Stimulated activated CD4-positive, alpha-beta T cell treated with anti-CD3 and anti-CD28 coated beads, Interleukin-12 subunit alpha, Interleukin-12 subunit beta, amount 100 ng/mL, for 24 hours (primary cell): ENCODE results near the gene VPS4A.
"Not testable (repeated sequence)": the region's sequence is repeated elsewhere in the genome, so short reads cannot be mapped to it uniquely, and the experiment has no call there.

Source experiments
- DNase-seq, 2 experiments: peaks; one replicate each; pipeline ENCODE4 v3.0.0-alpha.2; 2020; ENCODE audit warnings: low read depth in 2 of 2

VPS4A gene

DNA sequence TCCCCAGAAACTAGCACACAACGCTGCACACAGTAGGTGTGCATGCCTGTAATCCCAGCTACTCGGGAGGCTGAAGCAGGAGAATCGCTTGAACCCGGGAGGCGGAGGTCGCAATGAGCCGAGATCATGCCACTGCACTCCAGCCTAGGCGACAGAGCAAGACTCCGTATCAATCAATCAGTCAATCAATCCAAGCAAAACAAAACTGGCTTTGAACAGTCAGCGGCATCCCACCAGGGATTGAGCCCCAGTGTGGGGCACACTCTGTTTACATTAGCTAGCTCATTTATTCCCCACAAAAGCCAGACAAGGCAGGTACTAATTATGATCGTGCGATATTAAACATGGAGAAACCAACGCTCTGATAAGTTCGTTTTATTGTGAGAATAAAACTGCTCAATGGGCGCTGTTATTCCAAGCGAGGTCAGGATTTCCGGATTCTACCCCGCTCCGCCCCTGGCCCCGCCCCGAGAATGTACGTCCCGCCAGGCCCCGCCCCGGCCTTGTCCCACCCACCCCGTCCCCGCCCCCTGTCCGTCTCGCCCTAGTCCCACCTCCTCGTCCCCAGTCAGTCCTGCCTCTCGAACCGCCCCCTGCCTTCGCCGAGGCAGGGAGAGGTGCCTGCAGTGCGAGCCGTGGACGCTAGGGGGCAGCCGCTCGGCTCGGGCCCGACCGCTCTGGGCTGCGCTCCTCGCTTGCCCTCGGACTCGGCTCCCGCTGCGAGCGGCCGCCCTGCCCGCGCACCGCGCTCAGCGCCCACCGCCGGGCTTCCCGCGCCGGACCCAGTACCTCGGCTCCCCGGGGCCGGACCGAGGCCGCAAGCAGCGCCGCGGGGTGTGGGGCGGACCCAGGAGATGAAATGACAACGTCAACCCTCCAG is at the start of gene VPS4A:
TSS of gene VPS4A (plus strand) at position 698 of the 880 bp plus-strand sequence. CDS start at position 860, 162 bp downstream.
- peak; percentile 95 to 97 for DNase-seq

DNA sequence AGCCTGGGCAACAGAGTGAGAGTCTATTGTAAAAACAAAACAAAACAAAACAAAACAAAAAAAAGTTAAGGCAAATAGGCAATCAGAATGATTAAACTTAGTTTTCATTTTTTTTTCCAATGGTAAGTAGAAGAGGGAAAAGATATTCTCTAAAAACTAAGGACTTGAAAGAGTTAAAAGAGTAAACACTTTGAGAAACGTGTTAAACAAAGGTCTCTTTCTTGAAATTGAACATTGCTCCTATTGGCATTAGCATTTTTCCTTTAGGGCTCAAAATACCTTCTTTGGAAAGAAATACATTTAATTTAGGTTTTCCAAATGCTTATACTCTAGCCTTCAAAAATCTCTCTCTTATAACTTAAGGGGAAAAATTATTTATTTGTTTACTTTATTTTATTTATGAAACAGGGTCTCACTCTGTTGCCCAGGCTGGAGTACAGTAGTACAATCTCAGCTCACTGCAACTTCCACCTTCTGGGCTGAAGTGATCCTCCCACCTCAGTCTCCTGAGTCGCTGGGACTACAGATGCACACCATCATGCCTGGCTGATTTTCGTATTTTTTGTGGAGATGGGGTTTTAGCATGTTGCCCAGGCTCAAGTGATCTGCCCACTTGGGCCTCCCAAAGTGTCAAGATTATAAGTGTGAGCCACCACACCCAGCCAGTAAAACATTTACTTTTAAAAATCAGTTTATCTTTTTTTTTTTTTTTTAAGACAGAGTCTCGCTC is 44.7 kb upstream of the VPS4A start:
- no peak for DNase-seq

DNA sequence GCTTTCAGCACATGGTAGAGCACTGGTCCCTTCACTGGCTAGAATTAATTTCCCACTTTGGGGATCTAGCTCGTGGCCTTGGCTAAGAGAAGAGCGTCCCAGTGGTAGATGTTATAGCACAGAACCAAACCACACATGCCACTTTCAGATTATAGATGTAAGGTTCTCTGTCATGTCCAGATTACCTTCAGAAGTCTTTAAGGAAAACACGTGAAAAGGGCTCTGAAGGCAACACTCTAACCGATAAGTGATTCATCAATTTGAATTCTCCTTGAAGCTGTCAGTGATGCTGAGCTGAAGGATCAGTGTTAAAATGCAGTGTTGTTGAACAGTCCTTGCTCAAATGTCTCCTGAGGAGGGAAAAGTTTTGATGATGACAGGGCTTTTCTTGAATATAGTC is 43.5 kb upstream of the VPS4A start:
- no peak for DNase-seq

DNA sequence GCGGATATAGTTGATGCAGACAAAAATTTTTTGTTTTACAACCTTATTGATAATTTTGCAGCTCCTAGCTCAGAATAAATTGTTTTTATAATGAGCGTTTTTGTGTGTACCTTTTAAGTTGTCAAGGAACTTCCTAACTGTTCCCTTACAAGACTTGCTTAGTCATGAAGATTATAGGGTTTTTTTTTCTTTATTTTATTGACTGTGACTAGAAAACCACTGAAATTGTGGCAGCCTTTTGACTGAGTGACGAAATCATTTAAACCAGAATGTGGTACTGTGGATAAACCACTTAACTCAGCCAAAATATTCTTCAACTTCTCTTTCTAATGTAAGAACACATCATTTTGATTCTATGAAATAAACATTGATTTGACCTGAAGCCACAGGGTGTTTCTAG is 40.8 kb upstream of the VPS4A start:
- no peak for DNase-seq

GRCh38 chr16:69270831-69271230 is 40.3 kb upstream of the VPS4A start:
- no peak for DNase-seq

DNA sequence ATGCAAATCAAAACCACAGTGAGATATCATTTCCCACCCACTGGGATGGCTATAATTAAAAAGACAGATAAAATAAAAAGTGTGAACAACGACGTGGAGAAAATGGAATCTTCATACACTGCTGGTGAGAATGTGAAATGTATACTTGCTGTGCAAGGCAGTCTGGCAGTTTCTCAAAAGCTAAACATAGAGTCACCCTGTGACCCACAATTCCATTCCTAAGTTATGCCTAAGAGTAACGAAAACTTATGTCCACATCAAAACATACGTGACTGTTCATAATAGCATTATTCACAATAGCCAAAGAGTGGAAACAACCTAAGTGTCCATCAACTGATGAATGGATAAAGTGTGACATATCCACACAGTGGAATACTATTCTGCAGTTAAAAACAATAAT is 38.1 kb upstream of the VPS4A start:
- DNase-seq: no peak

GRCh38 chr16:69274699-69275235 is 36.4 kb upstream of the VPS4A start:
- no peak for DNase-seq

- DNase-seq: no peak
Measured at GRCh38 chr16:69276148-69277115, 34.7 kb upstream of the VPS4A start.

GRCh38 chr16:69277413-69277812 is 33.7 kb upstream of the VPS4A start:
- no peak for DNase-seq

- DNase-seq: no peak
Measured at GRCh38 chr16:69283851-69284250, 27.3 kb upstream of the VPS4A start.

- DNase-seq: no peak
Measured at GRCh38 chr16:69285240-69285639, 25.9 kb upstream of the VPS4A start.

DNA sequence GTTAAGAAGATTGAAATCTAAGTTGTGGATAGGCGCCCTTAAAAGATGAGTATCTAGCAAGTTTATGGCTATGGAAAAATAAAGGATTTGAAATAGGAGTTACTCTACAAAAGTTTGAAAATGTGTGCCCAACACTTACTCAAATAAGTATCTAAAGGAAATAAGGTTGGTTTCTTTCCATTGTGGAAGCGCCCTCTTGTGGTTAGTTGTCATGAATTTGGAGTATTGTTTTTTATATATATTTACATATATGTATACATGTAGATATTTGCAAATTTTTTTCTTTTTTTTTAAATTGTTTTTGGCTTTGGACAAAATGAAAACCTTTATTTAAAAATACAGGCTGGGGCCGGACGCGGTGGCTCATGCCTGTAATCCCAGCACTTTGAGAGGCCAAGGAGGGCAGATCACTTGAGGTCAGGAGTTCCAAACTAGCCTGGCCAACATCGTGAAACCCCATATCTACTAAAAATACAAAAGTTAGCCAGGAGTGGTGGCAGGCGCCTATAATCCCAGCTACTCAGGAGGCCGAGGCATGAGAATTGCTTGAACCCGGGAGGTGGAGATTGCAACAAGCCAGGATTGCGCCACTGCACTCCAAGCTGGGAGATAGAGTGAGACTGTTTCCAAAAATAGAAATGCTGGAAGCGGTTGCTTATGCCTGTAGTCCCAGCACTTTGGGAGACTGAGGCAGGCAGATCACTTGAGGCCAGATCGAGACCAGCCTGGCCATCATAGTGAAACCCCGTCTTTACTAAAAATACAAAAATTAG is 24.0 kb upstream of the VPS4A start:
- DNase-seq: no peak

DNA sequence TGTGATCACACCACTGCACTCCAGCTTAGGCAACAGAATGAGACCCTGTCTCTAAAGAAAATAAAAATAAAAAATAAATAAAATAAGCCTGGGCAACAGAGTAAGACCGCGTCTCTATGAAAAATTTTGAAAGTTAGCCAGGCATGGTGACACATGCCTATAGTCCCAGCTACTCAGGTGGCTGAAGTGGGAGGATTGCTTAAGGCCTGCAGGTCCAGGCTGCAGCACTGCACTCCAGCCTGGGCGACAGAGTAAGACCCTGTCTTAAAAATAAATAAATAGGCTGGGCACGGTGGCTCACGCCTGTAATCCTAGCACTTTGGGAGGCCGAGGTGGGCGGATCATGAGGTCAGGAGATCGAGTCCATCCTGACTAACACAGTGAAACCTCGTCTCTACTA is 19.5 kb upstream of the VPS4A start:
- not testable (repeated sequence) for DNase-seq

- no peak for DNase-seq
Measured at GRCh38 chr16:69293401-69293800, 17.7 kb upstream of the VPS4A start.

DNA sequence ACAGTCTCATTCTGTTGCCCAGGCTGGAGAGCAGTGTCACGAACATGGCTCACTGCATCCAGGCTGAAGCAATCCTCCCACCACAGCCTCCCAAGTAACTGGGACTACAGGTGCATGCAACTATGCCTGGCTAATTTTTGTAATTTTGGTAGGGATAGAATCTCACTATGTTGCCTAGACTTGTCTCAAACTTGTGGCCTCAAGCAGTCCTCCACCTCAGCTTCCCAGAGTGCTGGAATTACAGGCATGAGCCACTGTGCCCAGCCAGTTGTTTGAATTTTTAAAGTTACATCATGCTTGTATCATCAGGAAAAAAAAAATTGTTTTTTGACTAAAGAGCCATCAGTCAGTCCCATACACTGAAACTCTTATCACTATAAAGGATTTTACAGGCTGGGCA is 17.1 kb upstream of the VPS4A start:
- no peak for DNase-seq

DNA sequence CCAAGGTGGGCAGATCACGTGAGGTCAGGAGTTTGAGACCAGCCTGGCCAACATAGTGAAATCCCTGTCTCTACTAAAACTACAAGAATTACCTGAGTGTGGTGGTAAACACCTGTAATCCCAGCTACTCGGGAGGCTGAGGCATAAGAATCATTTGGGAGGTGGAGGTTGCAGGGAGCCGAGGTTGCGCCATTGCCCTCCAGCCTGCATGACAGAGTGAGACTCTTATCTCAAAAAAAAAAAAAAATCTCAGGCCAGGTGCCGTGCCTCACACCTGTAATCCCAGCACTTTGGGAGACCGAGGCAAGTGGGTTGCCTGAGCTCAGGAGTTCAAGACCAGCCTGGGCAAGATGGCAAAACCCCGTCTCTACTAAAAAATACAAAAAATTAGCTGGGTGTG is 14.4 kb upstream of the VPS4A start:
- not testable (repeated sequence) for DNase-seq

GRCh38 chr16:69298261-69298660 is 12.9 kb upstream of the VPS4A start:
- no peak for DNase-seq

GRCh38 chr16:69301187-69301586 is 10.0 kb upstream of the VPS4A start:
- DNase-seq: no peak

- no peak for DNase-seq
Measured at GRCh38 chr16:69301861-69302260, 9.3 kb upstream of the VPS4A start.

- no peak for DNase-seq
Measured at GRCh38 chr16:69302301-69302700, 8.8 kb upstream of the VPS4A start.

DNA sequence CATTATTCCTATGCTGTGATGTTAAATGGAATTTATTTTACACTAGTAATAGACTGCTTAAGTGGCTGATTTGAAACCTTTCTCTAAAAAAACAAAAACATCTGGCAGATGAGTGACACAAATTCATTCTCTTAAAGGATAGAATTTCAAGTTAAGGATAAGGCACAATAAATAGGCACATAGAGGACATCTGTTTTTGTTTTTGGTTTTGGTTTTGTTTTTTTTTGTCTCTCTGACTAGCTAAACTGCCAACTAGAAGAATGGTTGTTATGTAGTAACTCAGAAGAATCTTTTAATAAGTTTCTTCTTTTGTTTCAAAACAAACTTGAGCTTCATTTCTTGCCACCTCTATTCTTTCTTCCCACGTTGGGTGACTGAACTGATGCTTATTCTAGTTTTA is 5.1 kb upstream of the VPS4A start:
- DNase-seq: no peak
